OCI-LY7 (cell line): Measurements from ENCODE around the gene NDRG4. TPM values are rescaled to one million over a fixed set of nuclear protein-coding genes. Genes with fewer than 3 reads are reported as not detected.

ENCODE experiments used
- BruUV-seq: library from RNA; stranded (reverse); fragments of 400-500 nt; replicated peaks from 2 replicates; lab custom pipeline; 2021; lab: Mats Ljungman, UMichigan
- CTCF ChIA-PET: fragments of 300-600 bp; sonication (Branson Sonifier 250); formaldehyde crosslinking; loops from one replicate; lab custom pipeline; 2022; ENCODE audit warnings: antibody characterized with exemption; ENCODE audit not compliant: unreplicated experiment; lab: Charles Lee
- POLR2A ChIA-PET: fragments of 300-600 bp; sonication (Branson Sonifier 250); formaldehyde crosslinking; loops from one replicate; lab custom pipeline; 2022; ENCODE audit warnings: antibody characterized with exemption; lab: Charles Lee
- DNase-seq: peaks from one replicate; pipeline ENCODE4 v3.0.0-alpha.2; 2015; ENCODE audit warnings: low spot score
- H2AFZ ChIP-seq: fragments of 200-600 bp; sonication (generic), shearing (Covaris generic); 2 replicates; pipeline ENCODE4 v1.6.1; 2014; ENCODE audit warnings: mild to moderate bottlenecking, antibody characterized with exemption, low read length, moderate library complexity
- H3K27ac ChIP-seq: fragments of 200-600 bp; sonication (generic); 2 replicates; pipeline ENCODE4 v1.5.1; 2014; ENCODE audit warnings: mixed run types, low read depth, mild to moderate bottlenecking, moderate library complexity, low read length, inconsistent platforms; ENCODE audit not compliant: poor library complexity, severe bottlenecking
- H3K36me3 ChIP-seq: fragments of 200-600 bp; sonication (generic); 2 replicates; pipeline ENCODE4 v1.6.1; 2014; ENCODE audit warnings: mild to moderate bottlenecking, antibody characterized with exemption, low read length, moderate library complexity, mixed read lengths; ENCODE audit not compliant: insufficient read depth
- H3K4me1 ChIP-seq: fragments of 200-600 bp; sonication (generic); 2 replicates; pipeline ENCODE4 v1.5.1; 2014; ENCODE audit warnings: mild to moderate bottlenecking, low read length; ENCODE audit not compliant: insufficient read depth, poor library complexity, severe bottlenecking
- H3K4me2 ChIP-seq: fragments of 200-600 bp; sonication (generic); 2 replicates; pipeline ENCODE4 v1.6.1; 2014; ENCODE audit warnings: mild to moderate bottlenecking, low read length
- H3K4me3 ChIP-seq: fragments of 200-600 bp; sonication (generic); 2 replicates; pipeline ENCODE4 v1.5.1; 2014; ENCODE audit warnings: mild to moderate bottlenecking, low read depth, low read length; ENCODE audit not compliant: poor library complexity, severe bottlenecking
- H3K79me2 ChIP-seq: fragments of 200-600 bp; sonication (generic); 2 replicates; pipeline ENCODE4 v1.6.1; 2016; ENCODE audit warnings: low read depth, mild to moderate bottlenecking, low read length, moderate library complexity, mixed read lengths; ENCODE audit not compliant: insufficient read depth
- H3K9me2 ChIP-seq: fragments of 200-600 bp; sonication (generic); 2 replicates; pipeline ENCODE4 v1.6.1; 2016; ENCODE audit warnings: mild to moderate bottlenecking, low read length, mixed read lengths; ENCODE audit not compliant: insufficient read depth
- H3K9me3 ChIP-seq: fragments of 200-600 bp; sonication (generic); 2 replicates; pipeline ENCODE4 v1.6.1; 2014; ENCODE audit warnings: mild to moderate bottlenecking, mixed run types, low read length, mixed read lengths
- H4K20me1 ChIP-seq: fragments of 200-600 bp; sonication (generic); 2 replicates; pipeline ENCODE4 v1.6.1; 2014; ENCODE audit warnings: mild to moderate bottlenecking, antibody characterized with exemption, low read length, moderate library complexity, mixed read lengths; ENCODE audit not compliant: insufficient read depth
- EZH2phosphoT487 ChIP-seq: fragments of 200-600 bp; sonication (generic); IDR thresholded peaks from 2 replicates; pipeline ENCODE4 v1.6.1; 2018; ENCODE audit warnings: low read depth, borderline replicate concordance, mild to moderate bottlenecking, mixed run types, antibody characterized with exemption, low read length, moderate library complexity, mixed read lengths
- intact Hi-C: fragments of 100-400 bp; cut with micrococcal nuclease; formaldehyde crosslinking; loops from one replicate; pipeline ENCODE4 v1.10.0; 2022; ENCODE audit not compliant: unreplicated experiment
- total RNA-seq, 2 experiments: library from RNA; depleted of rRNA in 1 of 2; stranded (reverse); fragments of >200 nt in 1 of 2; shearing (Covaris generic) in 1 of 2; gene quantifications; 2 replicates each; pipeline ENCODE4 v1.2.3, GENCODE V29; 2014 to 2022
- TF ChIP-seq, protein P1 (sequence below): fragments of 200-600 bp; sonication (generic); conservative IDR thresholded peaks from 2 replicates; pipeline ENCODE4 v1.5.1; 2014; ENCODE audit warnings: mild to moderate bottlenecking, antibody characterized with exemption, low read length, moderate library complexity, mixed read lengths

Gene NDRG4
- total RNA-seq, 2 experiments from 2014 or later: 8.8 to 9.5 TPM

GRCh38 chr16:58503863-58504688 is 4.1 kb downstream of the NDRG4 start:
- Histone ChIP-seq H3K9me2 (no peaks in the 10 kb centered on the region), H3K27ac (no peak overlapping the region), H4K20me1 (no peaks in the 10 kb centered on the region), H3K4me1 (peaks cover 27% of the 10 kb centered on the region), H3K4me2 (no peak overlapping the region), H3K79me2 (no peaks in the 10 kb centered on the region), H2AFZ (no peak overlapping the region), H3K9me3 (no peaks in the 10 kb centered on the region), H3K36me3 (no peaks in the 10 kb centered on the region), H3K4me3 (no peak overlapping the region)
- CTCF ChIA-PET: no interaction called here
- no peak for DNase-seq
- POLR2A ChIA-PET: no interaction called here
- TF ChIP-seq, protein P1, sequence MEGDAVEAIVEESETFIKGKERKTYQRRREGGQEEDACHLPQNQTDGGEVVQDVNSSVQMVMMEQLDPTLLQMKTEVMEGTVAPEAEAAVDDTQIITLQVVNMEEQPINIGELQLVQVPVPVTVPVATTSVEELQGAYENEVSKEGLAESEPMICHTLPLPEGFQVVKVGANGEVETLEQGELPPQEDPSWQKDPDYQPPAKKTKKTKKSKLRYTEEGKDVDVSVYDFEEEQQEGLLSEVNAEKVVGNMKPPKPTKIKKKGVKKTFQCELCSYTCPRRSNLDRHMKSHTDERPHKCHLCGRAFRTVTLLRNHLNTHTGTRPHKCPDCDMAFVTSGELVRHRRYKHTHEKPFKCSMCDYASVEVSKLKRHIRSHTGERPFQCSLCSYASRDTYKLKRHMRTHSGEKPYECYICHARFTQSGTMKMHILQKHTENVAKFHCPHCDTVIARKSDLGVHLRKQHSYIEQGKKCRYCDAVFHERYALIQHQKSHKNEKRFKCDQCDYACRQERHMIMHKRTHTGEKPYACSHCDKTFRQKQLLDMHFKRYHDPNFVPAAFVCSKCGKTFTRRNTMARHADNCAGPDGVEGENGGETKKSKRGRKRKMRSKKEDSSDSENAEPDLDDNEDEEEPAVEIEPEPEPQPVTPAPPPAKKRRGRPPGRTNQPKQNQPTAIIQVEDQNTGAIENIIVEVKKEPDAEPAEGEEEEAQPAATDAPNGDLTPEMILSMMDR: no peak
- no peak for TF ChIP-seq EZH2phosphoT487
- intact Hi-C loops: no loop called here
- BruUV-seq: no TSS peak

DNA sequence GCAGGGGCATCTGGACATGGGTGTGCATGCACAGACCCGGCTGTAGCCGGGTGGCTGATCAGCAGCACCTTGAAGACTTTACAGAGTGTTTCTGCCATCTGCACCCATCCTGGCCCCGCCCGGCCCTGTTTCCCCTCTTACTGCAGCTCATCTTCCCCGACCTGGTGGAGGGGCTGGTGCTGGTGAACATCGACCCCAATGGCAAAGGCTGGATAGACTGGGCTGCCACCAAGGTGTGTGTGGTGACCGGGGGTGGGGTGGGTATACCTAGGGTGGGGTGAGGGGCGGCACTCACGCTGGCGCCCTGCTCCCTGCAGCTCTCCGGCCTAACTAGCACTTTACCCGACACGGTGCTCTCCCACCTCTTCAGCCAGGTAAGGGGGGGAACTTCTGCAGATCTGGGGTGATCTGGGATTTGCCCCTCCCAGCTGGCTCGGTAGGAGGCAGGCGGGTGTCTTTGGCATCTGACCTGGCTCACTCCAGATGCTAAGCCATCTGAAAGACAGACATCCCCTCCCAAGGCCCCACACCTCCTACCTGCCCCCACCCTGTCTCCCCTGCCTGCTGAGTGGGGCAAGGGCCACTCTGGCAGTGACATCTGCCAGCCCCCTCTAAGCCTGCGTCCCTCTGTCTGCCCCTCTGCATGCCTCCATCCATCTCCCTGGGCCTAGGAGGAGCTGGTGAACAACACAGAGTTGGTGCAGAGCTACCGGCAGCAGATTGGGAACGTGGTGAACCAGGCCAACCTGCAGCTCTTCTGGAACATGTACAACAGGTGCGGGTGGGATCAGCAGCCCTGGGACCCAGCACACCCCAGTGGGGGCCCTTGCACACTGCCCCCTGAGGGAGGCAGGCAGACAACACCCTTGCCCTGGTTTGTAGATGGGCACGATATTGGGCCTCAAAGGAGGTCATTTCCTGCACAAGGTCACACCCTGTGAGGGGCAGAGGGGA is 6.6 kb downstream of the NDRG4 start:
- no peak overlapping the region for H3K4me3 ChIP-seq
- H3K9me3 ChIP-seq: no peaks in the 10 kb centered on the region
- BruUV-seq: no TSS peak
- H3K9me2 ChIP-seq: no peaks in the 10 kb centered on the region
- H3K27ac ChIP-seq: no peak overlapping the region
- ChIA-PET POLR2A (interaction anchor here (0.7 kb wide), 1 partner anchor 170 kb away, joined by 3 read pairs; no protein-coding TSS in a partner anchor), CTCF (interaction anchor here (1.0 kb wide), 1 partner anchor 167 kb away, joined by 3 read pairs; no protein-coding TSS in a partner anchor)
- H4K20me1 ChIP-seq: no peaks in the 10 kb centered on the region
- intact Hi-C loops: no loop called here
- TF ChIP-seq EZH2phosphoT487: no peak
- TF ChIP-seq, protein P1: no peak; the same call in 1 of the 2 replicates
- no peak overlapping the region for H2AFZ ChIP-seq
- H3K4me2 ChIP-seq: no peak overlapping the region
- H3K79me2 ChIP-seq: no peaks in the 10 kb centered on the region
- H3K4me1 ChIP-seq: peaks cover 5% of the 10 kb centered on the region
- DNase-seq: no peak
- 0 out of 2 replicates have a peak, but pooled peaks cover 3% of the 10 kb centered on the region for H3K36me3 ChIP-seq
